NCI-H2196 treated with DMSO at 0.1 percent for 48 hours (cell line): ENCODE measurements around the gene PDE6G.

Source experiments
- DNase-seq: peaks from one replicate; lab custom pipeline; 2025; ENCODE audit not compliant: unreplicated experiment; lab: John Stamatoyannopoulos, UW

The PDE6G gene

DNA sequence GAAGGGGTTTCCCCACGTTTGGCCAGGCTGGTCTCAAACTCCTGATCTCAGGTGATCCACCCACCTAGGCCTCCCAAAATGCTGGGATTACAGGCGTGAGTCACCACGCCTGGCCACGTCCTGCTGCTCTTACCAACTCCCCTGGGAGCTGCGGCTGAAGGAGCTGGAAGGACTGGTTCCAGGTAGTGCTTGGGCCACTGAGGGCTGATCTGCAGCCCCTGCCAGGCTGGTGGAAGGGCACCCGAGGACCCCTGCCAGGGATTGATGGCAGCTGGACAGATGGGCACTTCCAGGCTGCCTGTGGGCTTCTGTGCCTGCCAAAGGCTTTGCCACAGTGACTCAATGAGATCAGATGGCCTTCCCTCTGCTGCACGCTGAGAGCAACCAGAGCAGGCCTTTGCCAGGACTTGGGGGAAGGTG is 7.7 kb upstream of the PDE6G start:
- no peak for DNase-seq

DNA sequence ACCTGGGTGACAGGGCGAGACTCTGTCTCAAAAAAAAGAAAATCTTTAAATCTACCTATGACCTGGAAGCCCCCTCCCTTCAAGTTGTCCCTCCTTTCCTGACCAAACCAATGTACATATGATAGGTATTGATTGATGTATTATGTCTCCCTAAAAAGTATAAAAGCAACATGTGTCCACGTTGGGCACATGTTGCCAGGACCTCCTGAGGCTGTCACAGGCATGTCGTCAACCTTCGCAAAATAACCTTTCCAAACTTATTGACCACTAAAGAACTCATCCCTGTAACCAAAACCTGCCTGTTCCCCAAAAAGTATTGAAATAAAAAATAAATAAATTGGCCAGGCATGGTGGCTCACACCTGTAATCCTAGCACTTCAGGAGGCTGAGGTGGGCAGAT is 5.7 kb upstream of the PDE6G start:
- no peak for DNase-seq

DNA sequence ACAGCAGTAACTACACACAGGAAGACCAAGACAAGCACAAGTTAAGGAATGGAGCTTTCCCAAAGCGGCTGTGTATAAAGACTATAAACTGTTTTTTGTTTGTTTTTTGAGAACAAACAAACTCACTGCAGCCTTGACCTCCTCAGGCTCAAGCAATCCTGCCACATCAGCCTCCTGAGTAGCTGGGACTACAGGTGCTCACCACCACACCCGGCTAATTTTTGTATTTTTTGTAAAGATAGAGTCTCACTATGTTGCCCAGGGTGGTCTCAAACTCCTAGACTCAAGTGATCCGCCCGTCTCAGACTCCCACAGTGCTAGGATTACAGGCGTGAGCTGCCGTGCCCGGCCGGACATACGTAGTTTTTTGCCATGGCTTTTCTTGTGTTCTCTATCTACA is 4.1 kb upstream of the PDE6G start:
- DNase-seq, result no peak

DNA sequence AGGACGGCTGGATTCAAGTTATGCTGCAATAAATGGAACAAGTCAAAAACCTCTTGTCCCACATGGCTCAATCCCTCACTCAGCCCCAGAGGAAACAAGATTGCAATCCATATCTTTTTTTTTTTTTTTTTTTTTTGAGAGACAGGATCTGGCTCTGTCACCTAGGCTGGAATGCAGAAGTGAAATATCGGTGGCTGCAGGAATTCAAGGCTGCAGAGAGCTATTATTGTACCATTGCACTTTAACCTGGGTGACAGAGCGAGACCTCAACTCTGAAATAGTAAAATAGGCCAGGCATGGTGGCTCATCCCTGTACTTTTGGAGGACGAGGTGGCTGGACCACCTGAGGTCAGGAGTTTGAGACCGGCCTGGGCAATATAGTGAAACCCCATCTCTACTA is 2.7 kb upstream of the PDE6G start:
- no peak for DNase-seq

DNA sequence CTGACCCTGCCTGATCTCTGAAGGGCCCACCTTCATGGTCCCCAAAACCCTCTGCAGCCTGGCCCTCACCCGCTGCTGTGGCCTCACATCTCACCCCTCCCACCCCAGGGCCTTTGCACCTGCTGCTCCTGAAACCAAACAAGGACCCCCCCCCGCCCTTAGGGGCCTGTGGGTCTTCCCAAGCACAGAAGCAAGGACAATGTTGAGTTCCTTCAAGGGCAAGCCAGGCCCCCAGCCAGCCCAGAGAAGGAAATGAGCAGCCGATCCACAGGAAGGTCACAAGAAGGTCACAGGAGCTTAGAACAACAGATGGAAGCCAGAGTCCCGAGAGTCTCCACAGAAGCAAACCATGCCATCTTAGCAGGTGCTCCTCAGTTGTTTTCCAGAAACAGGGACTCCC is 493 bp upstream of the PDE6G start:
- no peak for DNase-seq

DNA sequence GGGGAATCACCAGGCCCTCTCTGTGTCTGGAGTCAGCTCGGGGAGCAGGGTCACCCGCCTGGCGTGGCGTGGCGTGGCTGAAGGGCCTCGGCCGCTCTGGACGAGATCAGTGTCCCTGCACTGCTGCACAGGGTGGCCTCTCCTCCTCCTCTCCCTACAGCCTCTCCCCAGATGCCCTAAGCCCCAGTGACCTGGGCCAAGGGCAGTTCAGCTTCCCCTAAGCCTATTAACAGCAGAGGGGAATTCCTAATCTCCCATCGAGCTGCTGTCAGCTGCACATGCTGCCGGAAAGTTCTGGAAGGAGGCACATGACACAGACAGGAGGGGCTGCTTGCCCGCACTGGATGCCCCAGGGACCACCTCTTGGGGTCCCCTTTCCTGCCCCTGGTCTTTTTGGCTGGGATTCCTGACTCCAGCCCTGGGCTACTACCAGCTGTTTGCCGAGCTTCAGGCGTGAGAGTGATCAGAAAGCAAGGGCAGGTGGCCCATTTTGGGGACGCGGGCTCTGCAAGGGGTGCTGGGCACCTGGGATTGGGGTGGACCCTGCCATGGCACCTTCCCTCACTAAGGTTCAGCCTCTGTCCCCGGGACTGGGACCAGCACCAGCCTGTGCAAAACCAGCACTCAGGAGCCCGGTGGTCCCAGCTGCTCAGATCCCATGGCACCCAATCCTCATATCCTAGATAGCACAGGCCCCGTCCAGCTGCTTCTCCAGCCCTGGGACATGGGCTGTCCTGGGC is 794 bp downstream of the PDE6G start:
- DNase-seq, result no peak

DNA sequence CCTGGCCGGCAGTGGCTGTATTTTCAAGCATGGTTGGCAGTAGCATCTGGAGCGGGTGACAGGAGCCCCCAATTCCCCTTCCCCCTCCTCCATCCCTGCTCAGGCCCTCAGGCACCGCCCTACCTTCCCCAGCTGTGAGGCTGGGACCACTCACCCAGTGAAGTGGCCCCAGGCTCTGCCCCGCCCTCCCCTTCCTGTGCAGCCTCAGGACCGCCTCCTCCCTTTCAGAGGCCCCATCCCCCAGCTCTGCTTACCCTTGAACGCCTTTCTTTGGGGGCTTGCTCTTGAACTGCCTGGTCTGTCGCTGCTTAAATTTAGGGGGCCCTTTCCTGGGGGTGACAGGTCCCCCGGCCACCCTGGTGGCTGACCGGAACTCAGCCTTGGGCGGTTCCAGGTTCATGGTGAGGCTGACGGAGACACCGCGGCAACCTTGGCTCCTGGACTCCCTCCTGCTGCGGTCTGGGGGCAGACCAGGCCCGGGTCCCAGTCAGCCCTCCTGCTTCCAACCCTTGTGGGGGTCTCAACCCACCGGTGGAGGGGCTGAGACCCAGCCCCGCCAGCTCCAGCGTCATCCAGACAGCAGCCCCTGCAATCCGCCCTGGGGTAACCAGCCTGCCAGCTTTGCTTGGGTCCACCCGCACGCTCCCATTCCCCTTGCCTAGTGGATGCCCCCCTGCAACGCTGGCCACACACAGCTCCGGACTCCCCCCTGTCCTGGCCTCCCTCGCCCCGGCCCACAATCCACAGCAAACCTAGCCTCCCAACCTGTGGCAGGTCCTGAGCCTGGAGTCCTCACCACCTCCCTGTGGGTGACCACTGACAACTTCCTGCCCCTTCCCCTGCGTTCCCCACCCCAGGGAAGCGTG is 3.2 kb downstream of the PDE6G start:
- DNase-seq, result no peak

DNA sequence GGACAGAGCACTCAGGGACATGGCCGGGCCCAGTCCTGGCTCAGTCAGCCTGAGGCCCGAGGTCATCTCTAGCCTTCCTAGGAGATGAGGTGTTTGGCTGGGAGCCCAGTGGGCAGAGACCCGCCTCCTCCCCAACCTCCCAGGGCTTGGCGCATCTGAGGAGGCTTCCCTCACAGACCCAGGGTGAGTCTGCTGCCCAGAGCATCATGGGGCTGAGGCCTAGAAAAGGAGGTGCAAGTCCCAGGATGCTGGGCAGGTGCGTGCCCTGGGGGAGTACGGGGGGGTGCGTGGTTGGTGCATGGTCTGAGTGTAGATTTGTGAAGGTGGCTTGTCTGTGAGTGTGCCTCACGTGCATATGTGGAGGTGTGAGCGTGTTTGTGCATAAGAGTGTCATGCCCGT is 4.7 kb downstream of the PDE6G start:
- DNase-seq, result peak; percentile 68

DNA sequence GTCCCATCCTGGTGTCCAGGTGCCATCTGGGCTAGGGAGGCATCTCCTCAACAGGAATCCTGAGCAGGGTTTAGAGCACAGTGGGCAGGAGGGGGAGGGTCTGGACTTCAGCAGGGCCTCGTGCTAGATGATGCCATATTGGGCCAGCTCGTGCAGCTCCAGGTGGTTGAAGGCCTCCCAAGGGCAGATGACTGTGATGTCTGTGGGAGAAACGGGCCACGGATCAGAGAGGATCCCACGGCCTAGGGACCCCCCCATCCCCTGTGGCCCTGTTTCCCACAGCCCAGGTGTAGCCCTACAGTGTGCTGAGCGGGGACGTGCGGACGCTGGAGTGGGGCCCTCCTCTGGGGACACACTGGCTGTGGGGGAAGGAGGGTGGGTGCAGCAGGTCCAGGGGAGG is 5.4 kb downstream of the PDE6G start:
- no peak for DNase-seq

DNA sequence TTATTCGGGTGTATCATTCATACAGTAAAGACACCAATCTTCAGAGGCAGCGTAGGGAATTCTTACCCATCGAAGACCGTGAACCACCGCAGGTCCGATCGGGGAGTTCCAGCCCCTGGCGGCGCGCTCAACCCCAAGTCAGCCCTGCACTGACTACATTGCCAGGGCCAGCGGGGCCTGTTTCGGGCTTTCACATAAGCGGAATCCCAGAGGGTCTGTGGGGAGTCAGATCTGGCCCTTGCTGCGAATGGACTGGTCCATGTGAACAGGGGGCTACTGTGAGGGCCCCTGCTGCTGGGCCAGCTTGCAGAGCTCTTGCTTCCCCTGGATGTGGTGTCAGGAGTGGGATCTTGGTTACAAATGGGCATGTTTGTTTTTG is 7.6 kb downstream of the PDE6G start:
- no peak for DNase-seq

DNA sequence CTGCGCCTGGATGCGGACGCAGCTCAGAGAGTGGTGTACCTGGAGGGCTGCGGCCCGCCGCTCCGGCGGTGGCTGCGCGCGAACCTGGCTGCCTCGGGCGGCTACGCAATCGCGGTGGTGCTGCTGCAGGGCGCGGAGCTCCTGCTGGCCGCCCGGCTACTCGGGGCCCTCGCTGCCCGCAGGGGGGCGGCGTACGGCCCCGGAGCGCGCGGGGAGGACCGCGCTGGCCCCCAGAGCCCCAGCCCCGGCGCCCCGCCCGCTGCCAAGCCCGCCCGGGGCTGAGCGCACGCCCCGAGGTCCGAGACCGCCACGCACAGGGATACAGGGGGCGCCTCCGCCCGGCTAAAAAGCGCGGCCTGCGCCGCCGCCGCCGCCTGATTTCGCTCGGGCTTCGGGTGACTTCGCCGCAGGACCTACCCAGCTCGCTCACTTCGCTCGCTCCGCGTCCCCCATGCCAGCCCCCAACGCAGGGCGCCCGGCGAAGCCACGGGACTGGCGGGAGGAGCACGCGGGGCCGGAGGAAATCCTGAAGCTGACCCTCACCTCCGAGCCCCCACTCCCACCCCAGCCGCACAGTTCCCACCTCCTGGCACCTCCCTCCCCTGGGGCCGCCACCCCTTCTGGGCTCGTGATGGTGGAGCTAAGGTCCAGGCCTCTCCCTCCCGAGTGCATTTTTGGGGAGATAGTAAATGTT is 8.2 kb downstream of the PDE6G start:
- no peak for DNase-seq

DNA sequence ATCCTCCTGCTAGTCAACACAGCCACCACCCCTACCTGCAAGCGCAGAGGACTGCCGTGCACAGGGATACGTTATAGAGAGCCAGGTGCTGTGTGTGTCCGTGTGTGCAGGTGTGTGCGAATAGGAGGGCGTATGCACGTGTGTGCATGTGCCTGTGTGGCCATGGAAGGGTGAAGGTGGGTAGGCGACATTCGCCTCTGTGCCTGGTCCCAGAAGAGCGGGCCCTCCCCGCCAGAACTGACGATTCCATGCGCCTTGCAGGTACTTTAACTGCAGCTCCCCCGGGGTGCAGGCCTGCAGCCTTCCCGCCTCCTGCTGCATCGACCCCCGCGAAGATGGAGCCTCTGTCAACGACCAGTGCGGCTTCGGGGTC is 8.7 kb downstream of the PDE6G start:
- no peak for DNase-seq

DNA sequence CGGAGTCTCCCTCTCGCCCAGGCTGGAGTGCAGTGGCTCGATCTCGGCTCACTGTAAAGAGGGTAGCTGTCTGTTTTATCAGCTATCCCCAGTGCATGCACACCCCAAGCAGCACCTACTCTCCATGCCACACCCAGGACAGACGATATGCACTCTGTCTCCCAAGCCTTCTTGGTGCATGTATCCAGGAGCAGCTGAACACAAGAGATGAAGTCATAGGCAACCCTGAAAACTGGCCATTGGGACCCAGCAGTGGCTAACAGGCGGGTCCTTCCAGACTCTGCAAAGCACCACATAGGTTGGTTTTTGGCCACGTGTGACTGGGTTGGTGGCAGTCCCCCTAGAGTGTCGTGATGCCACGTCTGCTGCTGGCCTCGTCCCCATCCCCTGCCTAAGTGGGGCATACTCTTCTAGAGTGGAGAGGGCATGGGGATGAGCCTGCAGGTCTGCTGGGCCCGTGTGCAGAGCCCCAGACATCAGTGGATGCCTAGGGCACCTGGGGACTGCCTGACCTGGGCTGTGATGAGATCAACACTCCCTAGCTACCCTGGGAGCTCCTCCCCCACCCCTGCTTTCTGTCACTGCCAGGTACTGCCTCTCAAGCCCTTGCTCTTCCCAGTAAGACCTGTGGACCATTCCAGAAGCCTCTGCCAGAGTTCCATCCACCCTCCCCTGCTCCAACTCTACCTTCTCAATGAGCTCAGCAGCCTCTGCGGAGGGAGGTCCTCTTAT is 9.3 kb downstream of the PDE6G start:
- no peak for DNase-seq

DNA sequence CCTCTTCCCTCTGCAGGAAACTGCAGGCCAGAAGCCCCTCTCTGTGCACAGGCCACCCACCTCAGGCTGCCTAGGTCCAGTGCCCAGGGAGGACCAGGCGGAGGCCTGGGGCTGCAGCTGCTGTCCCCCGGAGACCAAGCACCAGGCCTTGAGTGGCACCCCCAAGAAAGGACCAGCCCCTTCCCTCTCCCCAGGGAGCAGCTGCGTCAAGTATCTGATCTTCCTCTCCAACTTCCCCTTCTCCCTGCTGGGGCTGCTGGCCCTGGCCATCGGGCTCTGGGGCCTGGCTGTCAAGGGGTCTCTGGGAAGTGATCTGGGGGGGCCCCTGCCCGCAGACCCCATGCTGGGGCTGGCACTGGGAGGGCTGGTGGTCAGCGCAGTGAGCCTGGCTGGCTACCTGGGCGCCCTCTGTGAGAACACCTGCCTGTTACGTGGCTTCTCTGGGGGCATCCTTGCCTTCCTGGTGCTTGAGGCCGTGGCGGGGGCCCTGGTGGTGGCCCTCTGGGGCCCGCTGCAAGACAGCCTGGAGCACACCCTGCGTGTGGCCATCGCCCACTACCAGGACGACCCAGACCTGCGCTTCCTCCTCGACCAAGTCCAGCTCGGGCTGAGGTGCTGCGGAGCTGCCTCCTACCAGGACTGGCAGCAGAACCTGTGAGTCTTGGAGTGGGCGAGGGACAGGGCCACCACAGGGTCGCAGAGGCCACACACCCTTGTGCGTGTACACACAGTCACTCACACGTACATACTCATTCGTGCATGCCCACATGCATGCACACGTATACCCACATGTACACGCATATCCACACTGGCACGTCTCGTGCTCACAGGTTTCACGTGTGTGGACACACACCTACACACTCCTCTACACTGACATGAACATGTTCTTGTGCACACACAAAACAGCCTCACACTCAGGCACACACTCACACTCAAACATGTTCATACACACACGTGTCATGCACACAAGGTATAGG is 11.1 kb downstream of the PDE6G start:
- no peak for DNase-seq

DNA sequence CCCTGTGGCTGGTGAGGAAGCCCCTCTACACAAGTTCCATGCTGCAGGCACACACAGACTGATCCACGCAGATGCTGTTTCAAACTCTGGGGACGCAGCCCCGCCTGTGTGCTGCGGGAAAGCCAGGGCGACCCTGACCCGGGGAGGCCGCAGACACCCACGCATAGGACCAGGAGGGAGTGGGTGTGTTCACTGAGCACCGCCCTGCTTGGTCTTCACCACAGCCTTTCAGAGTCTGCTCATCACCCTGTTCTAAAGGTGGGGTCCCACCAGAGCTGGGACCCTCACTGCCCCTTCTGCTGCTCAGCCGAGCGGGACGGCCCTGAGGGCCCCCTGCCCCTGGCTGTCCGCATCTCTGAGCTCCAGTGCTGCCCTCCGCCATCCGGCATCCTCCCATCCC is 11.8 kb downstream of the PDE6G start:
- DNase-seq, result no peak

DNA sequence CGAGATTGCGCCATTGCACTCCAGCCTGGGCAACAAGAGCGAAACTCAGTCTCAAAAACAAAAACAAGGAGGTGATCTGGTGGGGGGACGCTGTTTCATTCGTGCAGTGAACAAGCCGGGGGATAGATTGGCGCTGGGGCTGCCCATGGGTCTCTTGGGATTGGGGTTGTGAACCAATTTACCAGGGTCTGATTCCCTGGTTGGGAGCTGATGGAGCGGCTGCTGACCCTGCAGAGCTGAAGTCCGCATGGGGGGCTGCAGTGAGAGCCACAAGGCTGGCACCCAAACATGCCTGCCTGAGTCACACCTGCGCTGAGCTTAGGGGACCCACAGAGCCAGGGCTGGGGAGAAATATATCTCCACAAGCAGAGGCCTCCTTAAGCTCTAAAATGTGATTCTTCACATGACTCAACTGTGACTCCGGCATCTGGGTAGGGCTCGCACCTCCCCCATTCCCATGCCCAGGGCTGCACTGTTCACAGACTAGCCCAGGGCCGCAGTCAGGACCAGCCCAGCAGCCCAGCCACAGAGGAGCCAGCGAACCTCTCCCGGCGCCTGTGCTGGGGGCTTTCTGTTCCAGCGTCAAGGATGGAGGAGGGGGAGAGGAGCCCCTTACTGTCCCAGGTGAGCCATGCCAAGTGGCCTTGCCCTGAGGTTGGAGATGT is 14.4 kb downstream of the PDE6G start:
- no peak for DNase-seq

DNA sequence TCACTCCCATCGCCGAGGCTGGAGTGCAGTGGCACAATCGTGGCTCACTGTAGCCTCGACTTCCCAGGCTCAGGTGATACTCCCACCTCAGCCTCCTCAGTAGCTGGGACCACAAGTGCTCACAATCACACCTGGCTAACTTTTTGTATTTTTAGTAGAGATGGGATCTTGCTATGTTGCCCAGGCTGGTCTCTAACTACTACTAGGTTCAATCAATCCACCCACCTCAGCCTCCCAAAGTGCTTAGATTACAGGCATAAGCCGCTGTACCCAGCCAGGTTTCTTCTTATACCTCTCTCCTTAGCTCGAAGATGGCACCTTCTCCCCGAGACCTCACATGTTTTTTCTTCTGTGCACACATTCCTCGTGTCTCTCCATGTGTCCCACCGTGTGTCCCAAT is 16.3 kb downstream of the PDE6G start:
- no peak for DNase-seq

DNA sequence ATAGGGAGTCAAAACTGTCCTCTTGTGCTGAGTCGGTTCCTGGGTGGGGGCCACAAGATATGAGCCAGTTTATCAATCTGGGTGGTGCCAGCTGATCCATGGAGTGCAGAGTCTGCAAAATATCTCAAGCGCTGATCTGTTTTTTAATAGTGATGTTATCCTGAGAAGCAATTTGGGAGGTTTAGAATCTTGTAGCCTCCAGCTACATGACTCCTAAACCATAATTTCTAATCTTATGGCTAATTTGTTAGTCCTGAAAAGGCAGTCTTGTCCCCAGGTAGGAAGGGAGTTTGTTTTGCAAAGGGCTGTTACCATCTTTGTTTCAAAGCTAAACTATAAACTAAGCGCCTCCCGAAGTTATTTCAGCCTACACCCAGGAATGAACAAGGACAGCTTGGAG is 17.7 kb downstream of the PDE6G start:
- DNase-seq, result no peak

DNA sequence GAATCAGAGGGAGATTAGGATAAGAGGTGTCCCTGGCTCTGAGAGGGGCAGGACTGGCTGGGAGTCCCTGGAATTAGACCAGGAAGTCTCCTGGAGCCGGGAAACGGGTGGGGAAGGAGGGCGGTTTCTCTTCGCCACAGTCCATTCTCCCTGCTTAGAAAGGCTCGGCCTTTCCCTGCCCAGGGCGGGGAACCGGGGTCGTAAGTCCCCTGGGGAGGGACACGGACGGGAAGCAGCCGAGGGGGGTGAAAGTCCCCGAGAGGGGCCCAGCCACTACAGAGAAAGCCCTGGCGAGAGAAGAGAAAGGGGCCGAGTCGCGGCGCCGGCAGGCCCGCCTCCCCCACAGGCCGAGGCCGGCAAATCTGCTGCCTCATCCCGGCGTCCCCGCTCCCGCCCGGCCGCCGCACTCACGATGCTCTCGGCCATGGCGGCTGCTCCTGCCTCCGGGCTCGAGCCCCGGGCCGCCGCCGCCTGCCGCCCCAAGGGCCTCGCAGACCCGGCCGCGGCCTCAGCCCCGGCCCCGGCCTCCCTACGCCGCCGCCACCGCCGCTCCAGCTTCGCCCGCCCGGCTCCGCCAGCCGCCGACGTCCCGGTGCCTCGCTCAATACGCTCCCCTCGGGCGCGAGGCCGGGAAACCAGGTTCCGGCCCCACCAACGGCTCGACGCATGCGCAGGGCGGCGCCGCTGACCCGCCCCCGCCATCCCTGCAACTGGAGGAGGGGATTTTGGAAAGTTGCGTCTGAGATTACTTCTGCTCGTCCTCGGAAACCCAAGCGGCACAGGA is 19.6 kb downstream of the PDE6G start, which contains the start of the genes NPLOC4 and TSPAN10:
Gene NPLOC4 (minus strand): TSS at position 608 of the 784 bp plus-strand sequence. CDS start 182 bp downstream, at position 426.
Gene TSPAN10 (plus strand): TSS at position 692 of the 784 bp plus-strand sequence. CDS start 5,217 bp downstream, outside the sequence.
- DNase-seq, result peak; percentile 88
